ENCODE results near the gene RORB.
"Not testable (repeated sequence)": the region's sequence is repeated elsewhere in the genome, so short reads cannot be mapped to it uniquely, and the experiment has no call there.

The RORB gene

DNA sequence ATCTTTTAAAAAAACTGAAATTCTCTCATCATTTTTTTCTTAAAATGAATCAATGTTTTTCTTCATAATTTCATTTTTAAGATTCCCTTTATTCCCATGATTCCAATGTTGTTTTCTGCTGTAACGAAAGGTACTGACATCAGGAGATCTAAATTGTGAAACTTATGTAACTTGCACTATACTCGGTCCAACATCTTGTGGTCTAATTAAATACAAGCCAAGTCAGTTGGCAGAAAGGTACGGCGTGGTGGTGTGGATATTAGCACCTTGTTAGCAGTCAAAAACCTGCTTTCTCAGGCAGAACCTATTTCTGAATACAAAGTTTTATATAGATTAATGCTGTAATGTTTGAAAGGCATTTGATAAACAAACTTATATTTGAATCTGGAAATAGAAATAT lies 20.1 kb downstream of the RORB start:
- no peak for DNase-seq

- DNase-seq = no peak
Measured at GRCh38 chr9:74519419-74519818, 22.3 kb downstream of the RORB start.

DNA sequence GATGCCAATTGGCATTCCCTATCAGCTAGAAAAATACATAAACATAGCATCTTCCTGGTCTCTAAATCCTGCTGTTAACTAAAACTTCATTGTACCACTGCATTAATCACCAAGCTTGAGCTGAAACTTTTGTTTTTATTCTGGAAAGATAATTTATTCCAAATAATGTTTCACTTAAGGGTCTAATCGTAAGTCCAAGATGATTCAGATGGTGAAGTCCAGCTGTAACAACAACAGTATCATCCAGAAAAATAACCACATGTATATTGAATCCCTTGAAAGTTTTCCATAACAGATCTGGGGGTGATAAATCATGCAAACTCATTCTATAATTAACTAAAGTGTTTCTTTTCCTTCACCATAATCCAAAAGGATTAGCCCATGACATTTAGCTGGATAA lies 23.9 kb downstream of the RORB start:
- no peak for DNase-seq

GRCh38 chr9:74524289-74524688 lies 27.2 kb downstream of the RORB start:
- DNase-seq = no peak

- DNase-seq = no peak
Measured at GRCh38 chr9:74526215-74526614, 29.1 kb downstream of the RORB start.

GRCh38 chr9:74527718-74528117 lies 30.6 kb downstream of the RORB start:
- no peak for DNase-seq

DNA sequence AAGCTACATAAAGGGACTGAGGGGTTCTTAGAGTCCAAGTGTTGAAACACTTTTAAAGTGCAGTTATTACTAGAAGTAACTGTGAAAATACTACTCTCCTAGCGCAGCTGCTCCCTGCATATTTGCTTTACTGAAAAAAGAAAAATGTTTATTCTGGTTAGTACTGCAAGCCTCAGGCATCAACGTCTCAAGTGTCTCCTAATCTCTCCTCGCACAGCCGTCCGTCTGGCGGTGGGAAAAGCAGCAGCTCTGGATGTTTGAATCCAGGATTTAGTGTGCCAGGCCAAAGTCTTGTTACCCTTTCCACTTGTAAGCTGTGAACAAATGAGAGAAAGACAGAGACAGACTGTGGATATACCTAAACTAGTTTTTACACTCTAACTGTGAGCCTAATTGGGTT lies 31.1 kb downstream of the RORB start:
- DNase-seq = no peak

DNA sequence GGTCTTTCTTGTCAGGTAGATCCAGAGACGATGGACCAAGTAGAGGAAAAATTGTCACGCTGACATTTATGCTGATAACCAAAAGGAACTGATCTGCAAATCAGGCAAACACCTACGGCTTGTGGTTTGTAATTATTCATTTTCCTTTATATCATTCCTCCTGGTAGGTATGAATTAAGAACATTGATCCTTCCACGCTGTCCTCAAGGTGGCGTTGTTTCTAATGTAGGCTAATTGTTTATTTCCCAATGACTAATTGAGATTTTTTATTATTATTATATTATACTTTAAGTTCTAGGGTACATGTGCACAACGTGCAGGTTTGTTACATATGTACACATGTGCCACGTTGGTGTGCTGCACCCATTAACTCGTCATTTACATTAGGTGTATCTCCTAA lies 33.3 kb downstream of the RORB start:
- DNase-seq = not testable (repeated sequence)

GRCh38 chr9:74533253-74533652 lies 36.1 kb downstream of the RORB start:
- DNase-seq = no peak

DNA sequence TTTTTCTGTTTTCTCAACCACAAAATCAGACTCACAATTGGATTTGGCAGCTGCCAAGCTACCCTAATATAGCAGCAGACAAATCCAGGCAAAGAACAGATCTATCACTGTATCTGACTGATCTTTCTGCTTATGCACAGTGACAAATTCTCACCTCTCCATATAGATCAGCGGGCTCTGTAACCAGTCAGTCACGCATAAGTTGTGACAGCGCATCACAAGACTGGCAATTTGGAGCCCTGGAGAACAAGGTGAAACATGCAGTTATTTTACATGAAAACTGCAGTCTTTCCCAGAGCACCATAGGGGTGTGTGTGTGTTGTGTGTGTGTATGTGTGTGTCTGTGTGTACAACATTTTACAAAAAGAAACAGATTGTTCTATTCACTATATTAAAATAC lies 37.7 kb downstream of the RORB start:
- DNase-seq = no peak

DNA sequence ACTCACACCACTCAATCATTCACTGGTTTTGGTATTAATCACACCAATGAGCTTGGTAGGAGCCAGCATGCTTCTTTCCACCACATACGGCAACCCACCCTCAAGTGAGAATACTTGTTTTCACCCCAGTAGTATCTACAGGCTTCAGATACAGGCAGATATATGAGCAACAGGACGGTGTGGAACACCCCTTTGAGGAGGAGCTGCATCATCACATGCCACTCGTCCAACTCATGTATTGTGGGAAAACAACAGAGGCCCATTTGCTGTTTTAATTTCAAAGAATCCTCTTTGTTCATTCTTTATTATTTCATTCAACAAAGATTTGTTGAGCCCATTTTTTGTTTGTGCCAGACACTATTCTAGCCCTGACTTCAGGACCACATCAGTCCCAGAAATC lies 46.0 kb downstream of the RORB start:
- DNase-seq = no peak

- DNase-seq = no peak
Measured at GRCh38 chr9:74551266-74551665, 54.1 kb downstream of the RORB start.

DNA sequence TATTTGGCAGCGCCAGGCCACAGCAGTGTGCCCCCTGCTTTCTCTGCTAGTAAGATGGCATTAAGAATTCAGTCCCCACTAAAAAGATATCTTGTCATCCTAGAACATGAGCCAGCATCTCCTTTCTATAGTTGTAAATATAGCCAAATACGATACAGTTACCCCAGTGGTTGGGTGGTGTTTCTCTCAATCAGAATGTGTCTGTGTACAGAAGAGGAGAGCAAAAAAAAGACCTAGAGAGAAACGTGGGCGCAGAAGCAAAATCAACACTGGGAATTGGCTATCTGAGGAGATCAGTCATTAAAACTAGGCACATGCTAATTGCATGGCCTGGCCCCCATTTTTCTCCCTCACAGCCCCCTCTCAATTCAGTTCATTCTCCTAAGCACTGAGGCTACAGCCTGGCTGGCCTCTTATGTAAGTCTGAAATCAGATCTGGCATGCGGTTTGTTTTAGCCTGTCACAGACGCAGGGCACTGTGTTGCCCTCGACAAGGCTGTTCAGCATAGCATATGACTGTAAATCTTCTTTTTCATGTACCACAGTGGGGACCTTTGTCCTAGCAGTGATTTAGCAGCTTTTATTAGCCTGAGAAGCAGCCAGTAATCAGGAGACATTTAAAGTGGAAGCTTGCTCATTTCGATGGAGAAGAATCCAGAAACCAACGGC lies 57.8 kb downstream of the RORB start:
- DNase-seq = no peak

DNA sequence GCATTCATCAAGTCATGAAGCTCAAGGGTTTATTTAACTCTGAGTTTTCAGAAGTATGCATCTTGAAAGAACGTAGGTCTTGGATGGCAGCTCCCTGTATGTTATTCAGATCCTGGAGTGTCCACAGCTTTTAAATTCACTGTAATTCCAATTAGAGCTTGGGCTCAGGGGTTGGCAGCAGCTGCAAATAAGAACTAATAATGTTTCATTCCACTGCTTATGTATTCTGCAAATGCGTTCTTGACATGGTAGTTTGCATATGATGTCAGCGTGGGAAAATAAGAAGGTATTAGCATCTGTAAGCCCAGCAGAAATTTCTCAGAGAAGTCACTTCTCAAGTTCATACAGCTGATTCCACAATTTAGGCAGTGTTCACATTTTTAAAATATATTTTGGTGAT lies 58.4 kb downstream of the RORB start:
- no peak for DNase-seq

- no peak for DNase-seq
Measured at GRCh38 chr9:74556685-74557084, 59.5 kb downstream of the RORB start.

DNA sequence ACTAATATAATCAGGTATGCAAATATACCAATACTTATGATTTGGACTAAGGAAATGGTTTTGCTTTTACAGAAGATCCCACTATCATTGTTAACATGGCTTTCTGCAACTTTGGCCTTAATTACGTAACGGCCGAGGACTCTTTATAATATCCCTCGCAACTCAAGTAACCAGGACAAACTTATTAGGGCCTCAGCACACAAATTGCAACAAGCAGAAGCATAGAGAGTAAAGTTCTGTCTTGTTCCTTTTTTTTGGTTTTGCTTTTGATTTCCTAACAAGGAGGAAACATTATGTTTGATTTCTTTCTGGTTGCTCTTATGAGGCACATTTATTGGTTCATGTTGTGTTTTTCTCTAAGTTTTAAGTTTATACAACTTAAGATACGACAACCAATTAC lies 60.4 kb downstream of the RORB start:
- no peak for DNase-seq

- DNase-seq = no peak
Measured at GRCh38 chr9:74562611-74563010, 65.5 kb downstream of the RORB start.

GRCh38 chr9:74570879-74571512 lies 73.9 kb downstream of the RORB start:
- DNase-seq = peak in 1 of 2 donors; percentile 4

DNA sequence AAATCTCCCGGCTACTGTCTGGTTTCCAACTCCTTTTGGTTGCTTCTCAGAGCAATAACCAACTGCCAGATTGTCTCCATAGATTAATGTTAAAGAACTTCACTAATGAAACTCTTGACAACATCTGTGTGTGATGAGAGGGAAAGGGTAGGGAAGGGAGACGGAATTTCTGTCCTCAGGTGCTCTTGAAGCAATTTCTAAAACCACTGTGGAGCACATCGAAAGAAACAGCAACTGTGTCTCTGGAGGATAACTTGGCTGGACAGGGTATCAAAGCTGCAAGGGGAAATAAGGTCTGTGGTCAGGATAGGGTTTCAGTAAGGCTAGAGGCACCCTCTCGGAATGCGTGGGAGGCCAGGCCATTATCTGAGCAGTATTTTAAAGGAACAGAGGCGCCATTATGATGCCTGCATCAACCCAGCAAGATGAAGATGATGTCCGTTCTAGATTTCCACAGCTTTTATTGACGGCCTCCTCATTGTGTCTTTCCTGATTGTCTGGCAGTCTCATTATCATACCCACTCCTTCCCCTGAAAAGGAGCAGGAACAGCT lies 76.6 kb downstream of the RORB start:
- DNase-seq = no peak

- DNase-seq = no peak
Measured at GRCh38 chr9:74576176-74576575, 79.0 kb downstream of the RORB start.

GRCh38 chr9:74577956-74578355 lies 80.8 kb downstream of the RORB start:
- DNase-seq = no peak

DNA sequence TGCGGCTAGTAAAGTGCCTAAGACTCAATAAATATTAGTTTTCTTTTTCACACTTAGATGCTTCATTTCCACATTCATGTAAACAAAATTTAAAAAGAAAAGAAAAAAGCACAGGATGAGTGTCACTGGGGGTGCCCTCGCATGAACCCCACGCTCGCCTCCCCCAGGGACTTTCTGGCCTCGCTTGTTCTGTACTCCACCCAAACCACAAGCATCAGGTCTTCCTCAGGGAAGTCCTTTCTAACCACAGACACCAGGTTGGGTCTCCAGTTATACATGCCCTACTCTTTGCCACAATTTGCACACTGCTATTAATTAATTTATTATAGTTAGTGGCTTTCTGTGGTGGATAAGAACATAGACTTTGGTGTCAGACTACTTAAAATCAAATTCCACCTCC lies 92.4 kb downstream of the RORB start:
- no peak for DNase-seq

DNA sequence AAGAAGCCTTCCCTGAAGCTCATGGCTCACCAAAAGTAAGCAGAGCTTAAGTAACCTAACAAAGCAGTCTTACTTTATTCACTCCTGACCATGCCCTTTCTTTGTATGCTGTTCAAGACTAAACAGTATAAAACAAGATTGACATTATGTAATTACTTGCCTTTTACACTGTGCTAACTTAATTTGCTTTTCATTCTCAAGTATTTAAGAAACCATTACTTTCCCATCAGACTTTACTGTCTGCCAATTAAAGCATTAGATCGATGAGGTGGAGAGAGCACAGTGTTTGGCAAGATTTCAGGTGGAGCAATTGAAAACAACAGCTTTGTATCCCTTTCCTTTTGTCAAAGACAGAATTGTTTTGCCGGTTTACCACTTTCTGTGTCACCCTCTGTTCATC lies 98.2 kb downstream of the RORB start:
- no peak for DNase-seq

GRCh38 chr9:74598874-74599273 lies 101.7 kb downstream of the RORB start:
- no peak for DNase-seq
